ENCODE data around the gene TRIM29.
A peak's percentile ranks its signal among the peaks of the same experiment; 100 is the strongest.
"Not testable (repeated sequence)": the region's sequence is repeated elsewhere in the genome, so short reads cannot be mapped to it uniquely, and the experiment has no call there.

TRIM29 gene

DNA sequence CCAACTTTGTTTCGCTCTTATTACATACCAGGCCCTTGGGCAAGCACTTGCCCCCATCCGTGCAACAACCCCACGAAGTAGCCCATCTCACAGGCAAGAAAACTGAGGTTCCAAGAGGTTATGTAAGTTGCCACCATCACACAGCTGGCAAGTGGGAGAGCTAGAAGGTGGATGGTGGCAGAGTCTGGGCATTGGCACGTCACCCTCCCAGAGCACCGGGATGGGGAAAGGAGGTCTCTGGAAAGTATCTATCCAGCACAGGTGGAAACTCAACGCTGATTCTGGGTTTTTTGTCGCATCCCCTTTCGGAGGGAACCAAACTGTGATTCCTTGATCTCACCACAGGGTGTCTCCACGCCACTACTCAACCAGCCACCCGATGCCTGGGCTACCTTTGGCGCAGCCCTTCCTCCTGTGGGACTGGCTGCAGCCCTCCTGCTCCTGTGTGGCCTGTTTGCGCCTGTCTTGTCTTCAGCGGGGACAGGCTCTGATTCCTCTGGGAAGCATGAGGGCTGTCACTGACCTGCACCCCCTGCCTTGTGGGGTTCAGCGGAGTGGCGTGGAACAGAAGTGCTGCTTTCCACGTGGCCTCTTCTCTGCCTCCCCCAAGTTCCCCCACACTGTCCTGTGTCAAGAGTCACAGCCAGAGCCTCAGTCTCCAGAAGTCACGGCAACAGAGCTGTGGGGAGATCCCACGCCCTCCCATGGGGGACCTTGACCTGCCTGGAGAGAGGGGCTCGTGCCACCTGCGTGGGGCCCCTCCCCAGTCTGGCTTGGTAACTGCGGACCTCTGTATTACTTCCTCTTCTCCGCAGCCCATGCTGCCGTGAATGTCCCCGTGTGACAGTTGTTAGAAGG, 34.4 kb upstream of the TRIM29 start:
- DNase-seq: peak; percentile 66

DNA sequence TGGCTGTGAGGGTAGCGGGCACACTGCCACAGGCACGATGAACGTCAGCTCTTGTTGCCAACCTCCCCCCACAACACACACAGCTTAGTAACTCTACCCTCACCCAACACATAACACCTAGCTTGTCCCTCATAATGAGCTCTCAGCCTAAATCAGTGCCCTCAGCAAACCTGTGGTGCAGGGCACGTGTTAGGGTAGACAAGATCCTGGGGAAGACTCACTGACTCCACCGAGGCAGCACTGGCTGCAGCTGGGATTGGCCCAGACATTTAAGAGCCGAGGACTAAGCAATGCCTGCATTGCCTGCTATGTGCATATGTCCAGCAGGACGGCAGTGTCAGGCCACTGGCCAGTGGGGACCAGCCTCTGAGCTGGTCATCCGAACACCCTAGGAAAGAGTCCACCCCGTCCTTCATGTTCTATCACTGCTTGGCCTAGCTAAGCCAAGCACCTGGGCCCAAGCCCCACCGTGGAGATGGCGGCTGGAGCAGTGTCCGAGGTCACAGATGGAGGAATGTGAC, 32.9 kb upstream of the TRIM29 start:
- DNase-seq: no peak

DNA sequence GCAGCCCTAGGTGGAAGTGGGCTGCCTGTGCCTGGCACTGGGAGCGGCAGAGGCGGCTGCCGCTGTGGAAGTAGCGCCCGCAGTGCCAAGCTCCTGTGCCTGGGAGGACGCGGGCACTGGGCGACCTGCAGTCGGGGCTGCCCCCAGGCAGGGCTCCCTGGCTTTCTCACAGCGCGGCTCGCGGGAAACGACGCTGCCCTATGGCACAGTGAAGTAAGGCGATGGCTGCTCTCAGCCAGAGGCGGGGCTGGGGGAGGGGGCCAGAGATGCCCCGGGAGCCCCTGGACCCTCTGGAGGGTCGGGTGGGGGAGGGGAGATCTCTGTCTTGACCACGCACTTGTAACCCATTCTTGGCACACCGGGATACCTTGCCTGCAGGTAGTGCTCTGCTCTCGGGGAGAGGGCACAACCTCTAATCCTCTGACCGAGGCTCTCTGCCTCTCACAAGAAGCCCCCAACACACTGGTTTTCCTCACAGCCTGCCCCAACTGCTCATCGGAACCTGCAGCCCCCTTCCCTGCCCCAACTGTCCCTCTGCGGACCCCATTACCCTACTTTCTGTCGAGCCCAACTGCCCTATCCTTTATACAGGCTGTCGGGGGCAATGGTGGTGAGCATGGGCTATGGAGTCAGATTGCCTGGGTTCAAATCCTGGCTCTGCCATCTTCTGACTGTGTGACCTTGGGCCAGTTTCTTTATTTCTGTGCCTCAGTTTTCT, 32.2 kb upstream of the TRIM29 start:
- no peak for DNase-seq

DNA sequence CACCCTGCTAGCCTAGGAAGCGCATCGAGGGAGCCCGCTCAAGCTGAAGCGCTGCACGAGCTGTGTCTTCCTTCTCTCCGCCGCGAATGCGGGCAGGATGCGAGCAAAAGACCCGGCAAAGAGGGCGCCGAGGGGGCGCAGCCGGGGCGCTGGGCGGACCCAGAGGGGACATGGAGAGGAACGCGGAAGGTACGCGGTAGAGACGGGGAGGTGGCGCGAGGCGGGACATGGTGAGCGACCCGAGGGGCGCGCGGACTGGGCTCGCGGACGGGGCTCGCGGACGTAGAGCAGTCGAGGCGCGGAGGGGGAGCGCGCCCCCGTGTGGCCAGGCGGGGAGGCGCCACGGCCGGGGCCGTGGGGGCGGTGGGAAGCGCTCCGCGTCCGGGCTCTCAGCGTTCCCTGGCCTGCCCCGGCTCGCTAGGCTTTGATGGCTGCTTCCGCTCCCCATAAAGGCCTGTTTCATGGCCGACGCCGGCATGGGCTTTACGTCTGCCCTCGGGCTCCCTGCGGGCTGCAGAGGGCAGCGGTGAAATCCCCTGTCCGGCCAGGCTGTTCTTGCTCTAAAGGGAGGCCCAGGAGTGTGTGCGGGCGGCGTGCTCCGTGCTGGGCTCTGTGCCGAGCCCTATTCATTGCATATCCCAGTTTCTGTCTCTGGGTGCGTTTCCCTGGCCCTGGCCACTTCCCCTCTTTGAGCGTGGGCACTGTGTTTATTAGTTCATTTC, 31.2 kb upstream of the TRIM29 start:
- DNase-seq: peak; percentile 26

DNA sequence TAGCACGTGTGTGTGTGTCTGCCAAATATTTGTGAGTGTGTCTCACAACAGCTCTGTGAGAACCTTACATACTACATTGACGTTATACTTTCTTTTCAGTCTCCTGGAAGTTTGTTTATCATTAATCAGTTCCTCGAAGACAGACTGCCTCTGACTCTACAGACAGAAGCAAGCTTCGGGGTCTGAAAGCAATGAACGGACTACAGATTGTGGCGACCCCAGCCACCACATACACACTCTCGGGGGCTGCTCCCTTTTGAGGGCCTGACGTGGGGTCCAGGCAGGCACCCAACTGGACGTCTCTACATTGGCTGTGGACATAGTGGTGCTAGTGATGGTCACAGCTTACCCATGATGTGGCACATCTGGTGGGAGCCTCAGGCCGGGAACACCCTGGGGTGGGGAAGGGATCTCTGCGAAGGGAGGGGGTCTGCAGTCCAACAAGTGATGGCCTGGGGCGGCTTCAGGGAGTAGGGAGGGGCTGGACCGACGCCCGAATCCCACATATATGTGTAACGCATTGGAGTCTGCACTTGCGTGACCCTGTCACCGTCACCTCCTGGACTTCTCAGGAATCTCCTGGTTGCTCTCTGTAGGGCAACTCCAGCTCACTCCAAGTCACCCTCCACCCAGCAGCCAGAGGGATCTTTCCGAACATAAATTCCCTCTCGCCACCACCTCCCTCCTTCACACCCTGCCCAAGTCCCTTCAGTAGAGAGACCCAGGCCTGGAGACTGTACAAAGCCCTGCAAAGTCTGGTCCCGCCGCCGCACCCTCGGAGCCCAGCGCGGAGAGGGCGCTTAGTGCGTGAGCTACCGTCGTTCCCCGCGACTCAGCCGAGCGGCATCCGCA, 30.4 kb upstream of the TRIM29 start:
- DNase-seq: no peak

DNA sequence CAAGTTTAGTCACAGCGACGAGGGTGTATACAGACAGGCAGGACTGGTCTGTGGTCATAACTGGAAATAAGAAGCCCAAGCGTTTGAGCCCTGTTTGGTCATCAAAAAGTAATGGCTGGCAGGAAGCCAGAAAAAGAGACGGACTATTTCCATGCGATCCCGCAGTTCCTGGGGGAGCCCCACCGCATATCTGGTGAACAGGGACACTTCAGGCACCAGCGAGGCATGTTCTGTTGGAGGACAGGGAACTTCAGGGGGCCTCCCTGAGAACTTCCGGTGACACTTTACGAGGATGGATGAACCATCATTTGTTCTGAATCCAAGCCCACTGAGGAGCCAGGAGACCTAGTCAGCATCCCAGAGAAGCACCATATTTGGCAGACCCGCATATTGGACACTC, 29.7 kb upstream of the TRIM29 start:
- no peak for DNase-seq

DNA sequence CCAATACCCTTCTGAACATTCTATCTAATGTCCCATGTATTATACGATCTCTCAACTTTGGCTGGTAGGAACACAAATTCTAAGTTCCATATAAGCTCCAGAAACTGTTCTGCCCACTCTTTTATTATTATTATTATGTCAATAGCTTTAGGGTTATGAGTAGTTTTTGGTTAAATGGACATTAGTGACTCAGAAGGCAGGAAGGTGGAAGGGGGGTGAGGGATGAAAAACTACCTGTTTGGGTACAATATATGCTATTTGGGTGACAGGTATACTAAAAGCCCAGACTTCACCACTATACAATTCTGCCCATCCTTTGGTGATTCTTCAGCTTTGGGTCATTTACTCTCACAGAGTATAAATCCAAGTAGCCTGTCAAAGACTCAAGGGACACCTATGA, 22.5 kb upstream of the TRIM29 start:
- no peak for DNase-seq

DNA sequence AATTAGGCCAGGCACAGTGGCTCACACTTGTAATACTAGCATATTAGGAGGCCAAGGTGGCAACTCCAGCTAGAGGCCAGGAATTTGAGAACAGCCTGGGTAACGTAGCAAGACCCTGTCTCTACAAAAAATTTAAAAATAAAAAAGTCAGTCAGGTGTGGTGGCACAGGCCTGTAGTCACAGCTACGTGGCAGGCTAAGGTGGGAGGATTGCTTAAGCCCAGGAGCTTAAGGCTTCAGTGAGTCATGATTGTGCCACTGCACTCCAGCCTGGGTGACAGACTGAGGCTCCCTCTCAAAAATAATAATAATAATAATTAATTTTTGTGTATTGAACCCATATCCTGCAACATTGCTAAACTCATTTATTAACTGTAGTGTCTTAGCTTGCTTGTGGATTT, 15.3 kb upstream of the TRIM29 start:
- no peak for DNase-seq

DNA sequence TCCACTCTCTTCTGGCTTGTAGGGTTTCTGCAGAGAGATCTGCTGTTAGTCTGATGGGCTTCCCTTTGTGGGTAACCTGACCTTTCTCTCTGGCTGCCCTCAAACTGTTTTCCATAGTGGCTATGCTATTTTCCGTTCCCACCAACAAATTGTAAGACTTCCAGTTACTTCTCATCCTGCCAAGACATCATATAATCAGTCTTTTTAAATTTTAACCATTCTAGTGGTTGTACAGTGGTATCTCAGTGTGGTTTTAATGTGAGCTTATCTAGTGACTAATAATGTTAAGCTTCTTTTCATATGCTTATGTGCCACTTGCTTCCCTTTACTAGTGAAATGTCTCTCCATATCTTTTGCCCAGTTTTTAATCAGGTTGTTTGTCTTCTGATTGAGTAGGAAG, 13.6 kb upstream of the TRIM29 start:
- no peak for DNase-seq

DNA sequence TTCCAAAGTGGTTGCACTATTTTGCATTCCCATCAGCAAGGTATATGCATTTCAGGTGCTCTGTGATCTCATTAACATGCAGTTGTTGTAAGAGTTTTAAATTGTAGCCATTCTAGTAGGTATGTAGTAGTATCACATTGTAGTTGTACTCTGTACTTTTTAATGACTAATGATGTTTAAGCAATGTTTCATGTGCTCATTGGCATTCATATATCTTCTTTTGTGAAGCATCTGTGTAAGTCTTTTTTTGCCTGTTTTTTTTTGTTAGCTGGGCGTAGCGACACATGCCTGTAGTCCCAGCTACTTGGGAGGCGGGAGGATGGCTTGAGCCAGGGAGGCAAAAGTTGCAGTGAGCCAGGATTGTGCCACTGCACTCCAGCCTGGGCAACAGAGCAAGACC, 11.3 kb upstream of the TRIM29 start:
- DNase-seq: no peak

DNA sequence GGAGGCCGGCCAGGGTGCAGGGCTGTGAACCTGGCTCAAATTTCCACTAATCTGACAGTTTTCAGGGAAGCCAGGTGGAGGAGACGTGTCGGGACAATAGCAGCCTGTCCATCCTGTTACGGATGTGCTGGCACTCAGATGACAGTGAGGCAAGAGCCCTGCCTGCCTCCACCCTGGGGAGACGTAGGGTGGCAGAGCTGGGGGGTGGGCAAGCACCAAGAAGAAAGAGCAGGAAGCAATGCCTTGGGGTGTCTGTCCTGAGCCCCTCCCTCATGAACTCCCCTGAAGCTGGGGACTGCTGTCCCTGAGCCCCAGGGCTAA, 10.0 kb upstream of the TRIM29 start:
- no peak for DNase-seq

DNA sequence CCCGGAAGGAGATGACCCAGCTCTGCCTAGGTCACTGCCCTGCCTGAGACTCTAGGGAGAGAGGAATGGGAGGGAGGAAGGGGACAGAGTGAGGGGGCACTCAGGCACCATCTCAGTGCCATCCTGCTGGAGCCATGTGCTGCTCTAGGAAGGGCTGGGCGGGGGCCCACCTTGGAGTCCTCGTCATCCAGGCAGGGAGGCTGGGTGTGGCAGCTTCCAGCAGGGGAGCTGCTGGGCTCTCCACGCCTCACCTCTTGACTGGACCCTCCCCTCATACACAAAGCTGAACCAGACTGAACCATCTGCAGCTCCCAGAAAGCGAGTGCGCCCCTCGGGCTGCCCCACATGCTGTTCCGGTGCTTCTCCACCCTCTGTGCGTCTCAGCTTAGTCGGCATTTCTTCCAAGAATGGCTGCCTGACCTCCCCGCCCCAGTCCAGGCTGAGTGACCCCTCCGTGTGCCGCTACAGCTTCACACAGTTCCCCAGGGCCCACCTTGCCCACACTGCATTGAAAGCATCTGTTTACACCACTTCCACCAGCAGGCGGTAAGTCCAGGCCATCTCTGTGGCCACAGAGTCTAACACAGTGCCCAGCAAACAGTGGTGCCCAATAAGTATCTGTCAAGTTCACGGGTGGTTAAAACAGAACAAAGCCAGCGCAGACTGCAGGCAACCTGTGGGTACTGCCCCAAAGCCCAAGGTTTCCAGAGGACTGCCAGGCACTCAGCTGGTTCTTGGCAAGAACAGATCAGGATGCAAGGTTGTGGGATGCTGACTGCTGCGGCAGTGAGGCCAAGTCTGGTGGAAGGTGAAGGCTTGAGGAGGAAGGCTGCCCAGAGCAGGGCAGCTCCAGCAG, 9.4 kb upstream of the TRIM29 start:
- DNase-seq: no peak

DNA sequence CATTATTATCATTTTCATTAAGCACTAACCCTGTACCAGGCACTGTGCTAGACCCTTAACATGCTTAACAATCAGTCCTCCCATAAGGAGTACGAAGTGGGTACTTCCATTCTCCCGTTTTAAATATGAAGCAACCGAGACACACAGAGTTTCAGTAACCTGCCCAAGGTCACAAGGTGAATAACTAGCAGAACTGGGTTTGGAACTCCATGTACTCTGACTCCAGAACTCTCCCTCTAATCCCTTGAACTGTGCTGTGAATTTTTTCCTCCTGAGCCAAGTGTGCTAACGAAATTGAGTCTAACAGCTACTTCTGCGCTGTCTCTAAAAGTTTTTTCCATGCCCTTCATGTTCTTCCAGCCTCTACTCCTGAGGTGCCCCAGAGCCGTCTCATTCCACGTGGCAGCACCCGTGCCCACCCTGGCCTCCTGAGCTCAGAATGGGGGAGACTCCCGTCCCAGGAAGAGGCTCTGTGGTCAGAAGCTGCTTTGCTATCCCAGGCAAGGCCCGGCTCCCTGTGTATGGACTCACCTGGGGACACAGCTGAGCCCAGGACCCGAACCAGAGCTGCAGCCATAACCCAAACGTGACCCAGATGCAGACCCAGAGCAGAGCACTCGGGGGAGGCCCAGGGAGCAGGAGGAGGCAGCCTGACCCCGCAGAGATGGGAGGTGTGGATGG, 8.6 kb upstream of the TRIM29 start:
- no peak for DNase-seq

DNA sequence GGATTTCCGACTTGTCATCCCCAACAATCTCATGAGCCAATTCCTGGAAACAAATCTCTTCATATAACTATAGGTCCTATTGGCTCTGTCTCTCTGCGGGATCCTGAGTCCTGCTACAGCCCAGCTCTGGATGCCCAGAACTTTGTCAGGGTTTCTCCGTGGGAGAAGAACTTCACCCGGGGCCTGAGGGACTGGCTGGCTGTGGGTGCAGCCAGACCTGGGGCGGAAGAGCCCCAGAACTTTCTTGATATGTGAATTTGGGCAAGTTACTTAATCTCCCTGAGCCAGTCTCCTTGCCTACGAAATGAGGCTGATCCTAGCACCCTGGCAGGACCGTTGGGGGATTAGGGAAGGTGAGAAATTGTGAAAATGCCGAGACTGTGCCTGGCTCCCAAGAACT, 6.6 kb upstream of the TRIM29 start:
- DNase-seq: no peak

DNA sequence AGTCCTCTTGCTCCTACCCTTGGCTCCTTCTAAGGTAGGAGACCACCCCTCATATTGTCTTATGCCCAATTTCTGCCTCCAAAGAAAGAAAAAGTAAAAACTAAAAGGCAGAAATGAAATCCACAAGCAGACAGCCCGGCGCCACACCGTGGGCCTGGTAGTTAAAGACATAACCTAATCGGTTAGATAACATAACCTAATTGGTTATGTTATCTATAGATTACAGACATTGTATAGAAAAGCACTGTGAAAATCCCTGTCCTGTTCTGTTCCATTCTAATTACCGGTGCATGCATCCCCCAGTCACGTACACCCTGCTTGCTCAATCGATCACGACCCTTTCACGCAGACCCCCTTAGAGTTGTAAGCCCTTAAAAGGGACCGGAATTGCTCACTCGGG, 5.6 kb upstream of the TRIM29 start:
- not testable (repeated sequence) for DNase-seq

DNA sequence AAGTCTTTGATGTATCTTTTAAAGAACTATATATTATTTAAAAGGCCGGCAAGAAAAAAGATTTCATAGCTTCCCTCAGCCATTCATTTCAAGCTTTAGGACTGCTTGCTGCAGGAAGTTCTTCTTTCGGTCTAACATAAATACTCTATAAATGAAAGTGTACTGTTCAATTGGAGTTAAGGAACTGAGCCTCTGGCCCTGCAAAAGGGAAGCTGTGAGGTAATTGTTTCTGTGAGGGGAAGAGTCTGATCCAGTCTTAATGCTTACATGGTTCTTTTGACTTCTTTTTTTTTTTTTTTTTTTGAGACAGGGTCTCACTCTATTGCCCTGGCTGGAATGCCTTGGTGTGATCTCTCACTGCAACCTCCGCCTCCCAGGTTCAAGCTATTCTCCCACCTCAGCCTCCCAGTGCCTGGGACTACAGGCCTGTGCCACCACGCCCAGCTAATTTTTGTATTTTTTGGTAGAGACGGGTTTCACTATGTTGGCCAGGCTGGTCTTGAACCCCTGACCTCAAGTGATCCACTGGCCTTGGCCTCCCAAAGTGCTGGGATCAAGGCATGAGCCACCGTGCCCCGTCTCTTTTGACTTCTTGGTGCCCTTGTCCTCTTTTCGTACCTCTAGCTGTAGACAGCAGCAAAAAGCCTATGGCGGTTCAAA, 4.7 kb upstream of the TRIM29 start:
- no peak for DNase-seq

DNA sequence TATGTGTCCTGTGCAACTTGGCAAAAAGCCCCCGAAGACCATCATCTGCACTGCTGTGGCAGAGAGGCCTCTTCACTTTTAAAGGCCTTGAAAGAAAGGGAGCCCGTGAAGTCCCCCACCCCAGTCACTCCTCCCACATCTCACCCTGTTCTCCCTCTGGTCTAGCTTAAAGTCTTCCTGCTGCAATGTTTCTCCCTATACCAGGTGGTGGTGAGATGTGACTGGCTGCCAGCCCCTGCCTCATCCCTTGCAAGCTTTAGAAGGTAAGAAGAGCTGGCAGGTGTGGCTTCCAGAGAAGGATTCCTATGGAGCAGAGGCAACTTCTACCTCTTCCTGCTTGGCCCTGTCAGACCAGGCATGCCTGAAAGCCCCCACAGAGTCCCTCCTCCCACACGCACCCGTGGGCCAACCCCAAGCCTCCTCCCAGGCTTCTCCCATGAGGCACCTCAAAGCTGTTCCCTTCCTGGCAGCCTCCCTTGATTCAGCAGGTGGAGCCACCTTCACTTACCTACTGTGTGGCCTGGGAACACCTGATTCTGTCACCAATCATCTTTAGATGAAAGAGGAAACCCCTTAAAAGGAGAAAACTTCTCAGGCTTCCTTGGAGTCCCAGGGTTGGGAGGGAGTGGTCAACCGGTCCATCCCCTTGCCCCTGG, 4.0 kb upstream of the TRIM29 start:
- DNase-seq: no peak

DNA sequence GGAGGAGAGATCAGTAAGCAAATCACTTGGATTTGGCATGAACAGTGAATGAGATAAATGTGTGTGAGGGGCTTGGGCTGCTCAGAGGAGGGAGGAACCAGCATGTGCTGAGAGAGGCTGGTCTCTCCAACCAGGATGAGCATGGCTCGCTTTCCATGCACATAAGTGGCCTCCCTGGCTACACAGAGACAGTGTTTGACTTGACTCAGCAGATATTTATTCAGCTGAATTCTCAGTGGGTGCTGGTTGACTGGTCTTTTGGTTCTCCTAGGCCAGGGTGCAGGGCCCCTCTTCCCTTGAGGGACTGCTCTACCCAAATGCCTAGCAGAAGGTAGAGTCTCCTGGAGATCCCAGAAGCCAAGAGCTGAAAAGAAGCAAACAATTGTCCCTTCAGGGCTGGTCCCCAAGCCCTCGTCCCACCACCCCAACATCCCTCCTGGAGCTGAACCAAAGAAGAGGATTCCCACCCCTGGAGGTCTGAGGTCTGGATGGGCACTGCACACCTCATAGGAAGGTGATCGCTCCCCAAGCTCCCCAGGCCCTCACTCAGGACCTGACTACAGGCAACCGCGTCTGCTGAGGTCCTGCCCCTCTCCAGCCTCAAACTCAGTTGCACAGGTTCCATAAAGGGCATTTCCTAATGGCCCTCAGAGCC, 3.3 kb upstream of the TRIM29 start:
- DNase-seq: no peak

DNA sequence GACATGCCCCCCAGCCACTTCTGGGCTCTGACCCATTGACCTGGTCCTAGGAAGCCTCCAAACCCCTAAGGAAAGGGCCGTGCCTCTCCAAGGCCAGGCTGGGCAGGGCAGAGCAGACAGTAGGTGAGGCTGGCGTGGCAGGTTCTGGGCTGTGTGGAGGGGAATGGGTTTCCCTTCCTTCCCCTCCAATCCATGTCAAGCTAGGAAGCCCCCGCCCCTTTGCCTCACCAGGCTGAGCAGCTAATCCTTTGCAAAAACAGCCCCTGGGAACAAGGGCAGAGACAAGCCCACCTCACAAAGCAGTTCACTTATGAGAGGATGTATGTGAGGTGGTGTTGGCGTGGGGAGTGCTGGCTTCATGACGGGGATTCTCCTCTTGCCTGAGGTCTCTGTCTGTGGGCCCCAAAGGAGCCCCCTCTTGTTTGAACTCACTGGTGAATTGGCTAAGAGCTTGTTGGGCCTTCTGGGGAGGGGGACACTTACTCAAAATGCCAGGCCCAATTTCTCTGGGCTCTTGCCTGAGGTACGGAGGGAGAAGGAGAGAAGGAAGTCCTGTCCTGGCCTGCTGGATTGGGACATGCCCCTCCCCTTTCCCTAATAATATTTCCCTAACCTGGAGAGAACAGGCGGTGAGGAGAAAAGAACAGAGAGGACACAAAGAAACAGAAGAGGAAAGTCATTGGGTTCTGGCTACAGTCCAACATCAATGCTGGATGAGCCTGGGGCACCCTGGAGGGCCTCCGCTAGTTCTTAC, 1.6 kb upstream of the TRIM29 start:
- DNase-seq: no peak
